ENCODE data around the gene TCL1B. TPM values are rescaled to one million over a fixed set of nuclear protein-coding genes. Genes with fewer than 3 reads are reported as not detected.

The TCL1B gene
- total and polyA plus RNA-seq, 2 of the 13 experiments (the other 11 are each of a cell fraction or from before 2014, with no cell fraction given) = not detected

- Histone ChIP-seq H3K9me3 (ENCODE audit: low read length) (no peaks in the 10 kb centered on the region), H3K4me2 (ENCODE audit: low read depth, low read length) (no peak overlapping the region), H3K79me2 (ENCODE audit: insufficient read depth, low read length) (no peaks in the 10 kb centered on the region), H3K27ac (ENCODE audit: extremely low read length, insufficient read depth, low read length) (no peak overlapping the region), H3K36me3 (replicated peaks in 1 of 2; ENCODE audit: control insufficient read depth in 1 of 2, insufficient read depth in 2 of 2, low read length in 2 of 2) (no peaks in the 10 kb centered on the region), H3K27me3 (ENCODE audit: control insufficient read depth in 1 of 2, insufficient read depth in 2 of 2, low read length in 2 of 2) (no peaks in the 10 kb centered on the region; a peak in 2 of 5 replicates), H3K4me3 (replicated peaks in 1 of 3; ENCODE audit: insufficient read depth in 1 of 3, low read depth in 2 of 3, low read length in 3 of 3) (no peak overlapping the region), H3K4me1 (ENCODE audit: insufficient read depth, low read length) (peaks cover 10% of the 10 kb centered on the region; the same call in 1 of the 2 replicates), H2AFZ (ENCODE audit: low read length) (no peak overlapping the region), H3K9ac (ENCODE audit: insufficient read depth, low read depth, low read length) (no peak overlapping the region), H4K20me1 (ENCODE audit: insufficient read depth, low read length) (no peaks in the 10 kb centered on the region)
- no TSS peak for BruUV-seq (replicated peaks)
- POLR2A ChIA-PET = no interaction called here
- WGBS (ENCODE audit: low lambda C conversion rate) = 8% methylated on average over 4 of the region's 4 CpGs
- intact Hi-C loops (cut with micrococcal nuclease; ENCODE audit: unreplicated experiment) = no loop called here
- FAIRE-seq = no peak
- in situ Hi-C loops (cut with HindIII; ENCODE audit: extremely low pct_ligation_motif_present, low pct_unique_long_range_greater_than_20kb) = no loop called here
- TF ChIP-seq FOXP4 (CRISPR knock-in tag; IDR thresholded peaks at IDR 0.05) = no peak
- no peak for TF ChIP-seq PAF1 (CRISPR knock-in tag; IDR thresholded peaks at IDR 0.05)
- no peak for TF ChIP-seq EED (CRISPR knock-in tag; IDR thresholded peaks at IDR 0.05)
- TF ChIP-seq EHMT2 (IDR thresholded peaks at IDR 0.05; ENCODE audit: borderline replicate concordance, low read depth, low read length) = no peak
- no peak for TF ChIP-seq ZBTB10 (CRISPR knock-in tag; IDR thresholded peaks at IDR 0.05; ENCODE audit: borderline replicate concordance)
- no peak for TF ChIP-seq HNRNPLL (IDR thresholded peaks at IDR 0.05; ENCODE audit: low read depth, low read length, poor library complexity, severe bottlenecking)
- no peak for TF ChIP-seq HINFP (CRISPR knock-in tag; IDR thresholded peaks at IDR 0.05; ENCODE audit: low read depth)
- no peak for TF ChIP-seq ZFX (CRISPR knock-in tag; IDR thresholded peaks at IDR 0.05; ENCODE audit: low read depth)
- no peak for TF ChIP-seq PRDM15 (CRISPR knock-in tag; IDR thresholded peaks at IDR 0.05)
- no peak for TF ChIP-seq MBNL3 (CRISPR knock-in tag; conservative IDR thresholded peaks at IDR 0.05)
- no peak for DNase-seq (ENCODE audit: low spot score)
- CTCF ChIA-PET (ENCODE audit: low intra/inter-chr PET ratio, low total read pairs) = no interaction called here
- no peak for ATAC-seq
These were observed 8.9 kb upstream of the TCL1B start for GRCh38 chr14:95677179-95677835.
